ENCODE results near the gene COQ8A. TPM values are rescaled to one million over a fixed set of nuclear protein-coding genes. Genes with fewer than 3 reads are reported as not detected.

COQ8A gene
- total RNA-seq, 2 experiments from 2014 or later: 25.3 to 27.2 TPM

- ChIA-PET POLR2A (interaction anchor here (0.5 kb wide), 1 partner anchor 227 kb away, joined by 3 read pairs; no protein-coding TSS in a partner anchor), CTCF (interaction anchor here (1.9 kb wide), 1 partner anchor 255 kb away, joined by 4 read pairs; no protein-coding TSS in a partner anchor)
- Mint-ChIP-seq H3K4me1 (ENCODE audit: low read depth) (peaks cover 68% of the 10 kb centered on the region), H3K4me3 (no peak overlapping the region), H3K27ac (no peak overlapping the region), H3K36me3 (ENCODE audit: low read depth) (no peaks in the 10 kb centered on the region), H3K27me3 (no peaks in the 10 kb centered on the region), H3K9me3 (no peaks in the 10 kb centered on the region)
- intact Hi-C loops (cut with micrococcal nuclease): no loop called here
- no peak for TF ChIP-seq CTCF (IDR thresholded peaks at IDR 0.05)
- no peak for DNase-seq
- no peak for ATAC-seq
Observed at GRCh38 chr1:226942392-226942791, 2.3 kb downstream of the COQ8A start.

- ATAC-seq (no peak), DNase-seq (no peak)
- H3K9me3 Mint-ChIP-seq: peaks cover under 1% of the 10 kb centered on the region
- H3K36me3 Mint-ChIP-seq (ENCODE audit: low read depth): no peaks in the 10 kb centered on the region
- no peaks in the 10 kb centered on the region for H3K27me3 Mint-ChIP-seq
- H3K27ac Mint-ChIP-seq: no peak overlapping the region
- ChIA-PET POLR2A (interaction anchor here (0.5 kb wide), 1 partner anchor 227 kb away, joined by 3 read pairs; no protein-coding TSS in a partner anchor), CTCF (interaction anchor here (1.9 kb wide), 1 partner anchor 256 kb away, joined by 4 read pairs; no protein-coding TSS in a partner anchor)
- no peak overlapping the region for H3K4me3 Mint-ChIP-seq
- TF ChIP-seq CTCF (IDR thresholded peaks at IDR 0.05): no peak
- intact Hi-C loops (cut with micrococcal nuclease): no loop called here
- H3K4me1 Mint-ChIP-seq (ENCODE audit: low read depth): peaks cover 61% of the 10 kb centered on the region
Observed at GRCh38 chr1:226943156-226943555, 3.1 kb downstream of the COQ8A start.

GRCh38 chr1:226943927-226944326 lies 3.8 kb downstream of the COQ8A start:
- TF ChIP-seq CTCF (IDR thresholded peaks at IDR 0.05): no peak
- DNase-seq: no peak
- Mint-ChIP-seq H3K36me3 (ENCODE audit: low read depth) (no peaks in the 10 kb centered on the region), H3K4me3 (no peak overlapping the region), H3K4me1 (ENCODE audit: low read depth) (peaks cover 58% of the 10 kb centered on the region), H3K27ac (no peak overlapping the region), H3K27me3 (no peaks in the 10 kb centered on the region), H3K9me3 (peaks cover 1% of the 10 kb centered on the region)
- ChIA-PET CTCF (interaction anchor here (1.9 kb wide), 1 partner anchor 256 kb away, joined by 4 read pairs; no protein-coding TSS in a partner anchor), POLR2A (no interaction called here)
- intact Hi-C loops (cut with micrococcal nuclease): no loop called here
- no peak for ATAC-seq

GRCh38 chr1:226945106-226945857 lies 5.2 kb downstream of the COQ8A start:
- DNase-seq (no peak), ATAC-seq (no peak)
- Mint-ChIP-seq H3K27ac (no peak overlapping the region), H3K9me3 (peaks cover 1% of the 10 kb centered on the region), H3K36me3 (ENCODE audit: low read depth) (no peaks in the 10 kb centered on the region), H3K4me3 (no peak overlapping the region), H3K4me1 (ENCODE audit: low read depth) (peaks cover 67% of the 10 kb centered on the region), H3K27me3 (no peaks in the 10 kb centered on the region)
- ChIA-PET POLR2A (no interaction called here), CTCF (no interaction called here)
- TF ChIP-seq CTCF (IDR thresholded peaks at IDR 0.05): no peak
- intact Hi-C loops (cut with micrococcal nuclease): no loop called here

GRCh38 chr1:226945858-226946245 lies 5.8 kb downstream of the COQ8A start:
- intact Hi-C loops (cut with micrococcal nuclease): no loop called here
- DNase-seq (no peak), ATAC-seq (no peak)
- H3K27me3 Mint-ChIP-seq: no peaks in the 10 kb centered on the region
- ChIA-PET POLR2A (no interaction called here), CTCF (interaction anchor here (1.4 kb wide), 1 partner anchor 15 kb away, joined by 3 read pairs; no protein-coding TSS in a partner anchor)
- H3K27ac Mint-ChIP-seq: no peak overlapping the region
- H3K36me3 Mint-ChIP-seq (ENCODE audit: low read depth): no peaks in the 10 kb centered on the region
- TF ChIP-seq CTCF (IDR thresholded peaks at IDR 0.05): no peak
- H3K4me1 Mint-ChIP-seq (ENCODE audit: low read depth): peaks cover 68% of the 10 kb centered on the region
- H3K4me3 Mint-ChIP-seq: no peak overlapping the region
- peaks cover 1% of the 10 kb centered on the region for H3K9me3 Mint-ChIP-seq

All from activated CD8-positive, alpha-beta T cell treated with anti-CD3 and anti-CD28 coated beads for 36 hours (primary cell).